Right atrium auricular region (tissue), 2 donors: ENCODE measurements around the gene DACT3. TPM values are rescaled to one million over a fixed set of nuclear protein-coding genes. Genes with fewer than 3 reads are reported as not detected.

Source experiments
- DNase-seq: peaks from one replicate; pipeline ENCODE4 v3.0.0-alpha.2; 2019; ENCODE audit warnings: low spot score
- H3K27ac ChIP-seq, 2 donors: fragments of 200-600 bp; sonication (generic); 1 replicate in 1 of 2; 2 replicates in 1 of 2; pipeline ENCODE4 v1.5.1; 2016 to 2019
- H3K27me3 ChIP-seq, 2 donors: fragments of 200-600 bp; sonication (generic); one replicate each; pipeline versions ENCODE4 v1.5.1 to v1.6.0; 2017 to 2019
- H3K36me3 ChIP-seq: fragments of 200-600 bp; sonication (generic); one replicate; pipeline ENCODE4 v1.5.1; 2016
- H3K4me1 ChIP-seq, 2 donors: fragments of 200-600 bp; sonication (generic); one replicate each; pipeline versions ENCODE4 v1.5.1 to v1.6.0; 2017 to 2019
- H3K4me3 ChIP-seq, 2 donors: fragments of 200-600 bp; sonication (generic); 1 replicate in 1 of 2; 2 replicates in 1 of 2; pipeline ENCODE4 v1.5.1; 2017 to 2019; ENCODE audit warnings: mild to moderate bottlenecking in 1 of 2, moderate library complexity in 1 of 2
- H3K9me3 ChIP-seq, 2 donors: fragments of 200-600 bp; sonication (generic); one replicate each; pipeline ENCODE4 v1.5.1; 2019
- total RNA-seq, 2 donors: library from RNA; depleted of rRNA; stranded (reverse); fragments of >200 nt; gene quantifications; one replicate each; pipeline ENCODE4 v1.1.0, GENCODE V29; 2016
- TF ChIP-seq, protein P1 (sequence below), 2 donors: fragments of 200-600 bp; sonication (generic); IDR thresholded peaks; one replicate each; pipeline ENCODE4 v1.5.1; 2019; ENCODE audit warnings: antibody characterized with exemption in 2 of 2

DACT3 gene
- total RNA-seq, 2 donors from 2014 or later, result 23.5 to 25.9 TPM

DNA sequence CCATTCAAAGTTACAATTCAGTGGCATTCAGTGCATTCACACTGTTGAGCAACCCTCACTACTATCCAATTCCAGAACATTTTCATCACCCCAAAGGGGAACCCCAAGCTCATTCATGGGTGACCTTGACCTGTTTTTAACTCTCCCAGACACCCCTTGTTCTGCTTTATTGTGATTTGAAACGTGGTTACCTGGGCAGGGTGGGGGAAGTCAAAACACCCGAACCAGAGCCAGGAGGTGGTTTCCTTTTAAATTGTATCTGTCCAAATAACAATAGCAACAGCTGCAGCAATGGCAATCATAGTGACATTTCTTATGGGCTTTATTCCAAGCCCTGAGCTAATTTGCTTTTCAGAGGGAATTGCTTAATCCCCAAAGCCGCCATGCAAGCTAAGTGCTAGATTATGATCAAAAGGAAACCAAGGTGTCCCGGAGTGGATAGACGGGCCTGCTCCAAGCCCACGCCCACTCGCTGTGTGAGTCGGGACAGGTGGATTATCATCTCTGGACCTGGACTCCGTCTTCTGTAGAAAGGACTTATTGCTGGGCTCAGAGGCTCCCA lies 42.2 kb downstream of the DACT3 start:
- Histone ChIP-seq H3K27me3 (no peaks in the 10 kb centered on the region), H3K36me3 (no peaks in the 10 kb centered on the region), H3K27ac (peak overlapping the region; percentile 8 to 71), H3K9me3 (no peaks in the 10 kb centered on the region), H3K4me3 (no peak overlapping the region), H3K4me1 (peaks cover 0 to 54% of the 10 kb centered on the region in 2 donors)
- TF ChIP-seq, protein P1, sequence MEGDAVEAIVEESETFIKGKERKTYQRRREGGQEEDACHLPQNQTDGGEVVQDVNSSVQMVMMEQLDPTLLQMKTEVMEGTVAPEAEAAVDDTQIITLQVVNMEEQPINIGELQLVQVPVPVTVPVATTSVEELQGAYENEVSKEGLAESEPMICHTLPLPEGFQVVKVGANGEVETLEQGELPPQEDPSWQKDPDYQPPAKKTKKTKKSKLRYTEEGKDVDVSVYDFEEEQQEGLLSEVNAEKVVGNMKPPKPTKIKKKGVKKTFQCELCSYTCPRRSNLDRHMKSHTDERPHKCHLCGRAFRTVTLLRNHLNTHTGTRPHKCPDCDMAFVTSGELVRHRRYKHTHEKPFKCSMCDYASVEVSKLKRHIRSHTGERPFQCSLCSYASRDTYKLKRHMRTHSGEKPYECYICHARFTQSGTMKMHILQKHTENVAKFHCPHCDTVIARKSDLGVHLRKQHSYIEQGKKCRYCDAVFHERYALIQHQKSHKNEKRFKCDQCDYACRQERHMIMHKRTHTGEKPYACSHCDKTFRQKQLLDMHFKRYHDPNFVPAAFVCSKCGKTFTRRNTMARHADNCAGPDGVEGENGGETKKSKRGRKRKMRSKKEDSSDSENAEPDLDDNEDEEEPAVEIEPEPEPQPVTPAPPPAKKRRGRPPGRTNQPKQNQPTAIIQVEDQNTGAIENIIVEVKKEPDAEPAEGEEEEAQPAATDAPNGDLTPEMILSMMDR (IDR thresholded peaks at IDR 0.05), result no peak
- DNase-seq, result no peak

DNA sequence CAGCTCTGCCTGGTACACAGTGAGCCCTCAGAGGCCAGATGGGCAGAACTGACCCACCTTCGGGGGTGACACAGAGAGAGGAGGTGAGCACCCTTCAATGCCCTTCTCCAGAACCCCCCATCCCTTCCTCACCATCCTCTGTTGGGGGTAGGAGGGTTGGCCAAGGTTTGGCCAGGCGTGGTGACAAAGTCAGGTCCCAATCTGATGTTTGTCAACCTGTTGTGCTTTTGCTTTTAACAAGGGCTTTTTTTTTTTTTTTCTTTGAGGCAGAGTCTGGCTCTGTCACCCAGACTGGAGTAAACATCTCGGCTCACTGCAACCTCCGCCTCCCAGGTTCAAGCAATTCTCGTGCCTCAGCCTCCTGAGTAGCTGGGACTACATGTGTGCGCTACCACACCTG lies 43.4 kb downstream of the DACT3 start:
- DNase-seq, result no peak
- H3K4me3 ChIP-seq, result no peak overlapping the region
- H3K36me3 ChIP-seq, result no peaks in the 10 kb centered on the region
- TF ChIP-seq, protein P1 (IDR thresholded peaks at IDR 0.05), result no peak
- peaks cover 0 to 45% of the 10 kb centered on the region in 2 donors for H3K4me1 ChIP-seq
- H3K27me3 ChIP-seq, result no peaks in the 10 kb centered on the region
- H3K27ac ChIP-seq, result no peak overlapping the region
- no peaks in the 10 kb centered on the region for H3K9me3 ChIP-seq

- DNase-seq, result no peak
- Histone ChIP-seq H3K27ac (no peak overlapping the region), H3K4me3 (no peak overlapping the region), H3K9me3 (no peaks in the 10 kb centered on the region), H3K27me3 (no peaks in the 10 kb centered on the region), H3K36me3 (no peaks in the 10 kb centered on the region), H3K4me1 (peaks cover 0 to 39% of the 10 kb centered on the region in 2 donors)
- TF ChIP-seq, protein P1 (IDR thresholded peaks at IDR 0.05), result peak; percentile 21 to 58
Measured at GRCh38 chr19:46616631-46617322, 44.2 kb downstream of the DACT3 start.

GRCh38 chr19:46615966-46616365 lies 45.0 kb downstream of the DACT3 start:
- no peak overlapping the region for H3K27ac ChIP-seq
- H3K27me3 ChIP-seq, result no peaks in the 10 kb centered on the region
- no peaks in the 10 kb centered on the region for H3K36me3 ChIP-seq
- no peaks in the 10 kb centered on the region for H3K9me3 ChIP-seq
- no peak for DNase-seq
- TF ChIP-seq, protein P1 (IDR thresholded peaks at IDR 0.05), result no peak
- H3K4me3 ChIP-seq, result no peak overlapping the region
- peaks cover 0 to 33% of the 10 kb centered on the region in 2 donors for H3K4me1 ChIP-seq

GRCh38 chr19:46614114-46614722 lies 46.8 kb downstream of the DACT3 start:
- peak; percentile 85 for DNase-seq
- H3K4me3 ChIP-seq, result no peak overlapping the region
- H3K4me1 ChIP-seq, result peaks cover 0 to 17% of the 10 kb centered on the region in 2 donors
- H3K36me3 ChIP-seq, result peaks cover 10% of the 10 kb centered on the region
- H3K27me3 ChIP-seq, result no peaks in the 10 kb centered on the region
- H3K27ac ChIP-seq, result no peak overlapping the region
- TF ChIP-seq, protein P1 (IDR thresholded peaks at IDR 0.05), result peak; percentile 86 to 92
- H3K9me3 ChIP-seq, result no peaks in the 10 kb centered on the region
